GM10266 (cell line): Measurements from ENCODE around the gene VPS45.
"Not testable (repeated sequence)": the region's sequence is repeated elsewhere in the genome, so short reads cannot be mapped to it uniquely, and the experiment has no call there.

ENCODE experiments used
- DNase-seq: peaks from one replicate; pipeline ENCODE4 v3.0.0; 2012; ENCODE audit errors: extremely low spot score
- TF ChIP-seq, protein P1 (sequence below): IDR thresholded peaks from 2 replicates; pipeline ENCODE4 v1.5.1; 2012; ENCODE audit warnings: mild to moderate bottlenecking, low read depth; ENCODE audit not compliant: control insufficient read depth, insufficient read depth; ENCODE audit errors: missing control alignments

Gene VPS45

DNA sequence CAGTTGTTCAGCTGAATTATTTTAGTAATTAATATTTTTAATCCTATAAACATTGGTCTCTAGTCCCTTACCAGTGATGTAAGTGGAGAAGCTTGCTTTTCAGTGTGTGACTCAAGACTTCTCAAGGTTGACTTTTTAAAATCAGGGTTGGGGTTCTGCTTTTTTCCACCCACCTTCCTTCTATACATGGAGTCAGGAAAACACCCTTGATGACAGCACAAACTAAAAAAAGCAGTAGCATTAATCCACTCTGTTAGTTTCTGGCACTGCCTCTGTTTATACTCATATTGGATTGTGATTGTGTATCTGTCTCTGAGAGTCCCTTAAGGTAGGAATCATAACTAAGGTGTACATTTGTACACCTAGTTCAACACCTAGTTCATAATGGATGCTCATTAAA lies 73.9 kb downstream of the VPS45 start:
- DNase-seq, result peak; percentile 56

GRCh38 chr1:150142083-150142482 lies 74.5 kb downstream of the VPS45 start:
- TF ChIP-seq, protein P1, sequence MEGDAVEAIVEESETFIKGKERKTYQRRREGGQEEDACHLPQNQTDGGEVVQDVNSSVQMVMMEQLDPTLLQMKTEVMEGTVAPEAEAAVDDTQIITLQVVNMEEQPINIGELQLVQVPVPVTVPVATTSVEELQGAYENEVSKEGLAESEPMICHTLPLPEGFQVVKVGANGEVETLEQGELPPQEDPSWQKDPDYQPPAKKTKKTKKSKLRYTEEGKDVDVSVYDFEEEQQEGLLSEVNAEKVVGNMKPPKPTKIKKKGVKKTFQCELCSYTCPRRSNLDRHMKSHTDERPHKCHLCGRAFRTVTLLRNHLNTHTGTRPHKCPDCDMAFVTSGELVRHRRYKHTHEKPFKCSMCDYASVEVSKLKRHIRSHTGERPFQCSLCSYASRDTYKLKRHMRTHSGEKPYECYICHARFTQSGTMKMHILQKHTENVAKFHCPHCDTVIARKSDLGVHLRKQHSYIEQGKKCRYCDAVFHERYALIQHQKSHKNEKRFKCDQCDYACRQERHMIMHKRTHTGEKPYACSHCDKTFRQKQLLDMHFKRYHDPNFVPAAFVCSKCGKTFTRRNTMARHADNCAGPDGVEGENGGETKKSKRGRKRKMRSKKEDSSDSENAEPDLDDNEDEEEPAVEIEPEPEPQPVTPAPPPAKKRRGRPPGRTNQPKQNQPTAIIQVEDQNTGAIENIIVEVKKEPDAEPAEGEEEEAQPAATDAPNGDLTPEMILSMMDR, result no peak
- no peak for DNase-seq

More for the DNA sequence above, 73.9 kb downstream of the VPS45 start:
- TF ChIP-seq, protein P1, result no peak

DNA sequence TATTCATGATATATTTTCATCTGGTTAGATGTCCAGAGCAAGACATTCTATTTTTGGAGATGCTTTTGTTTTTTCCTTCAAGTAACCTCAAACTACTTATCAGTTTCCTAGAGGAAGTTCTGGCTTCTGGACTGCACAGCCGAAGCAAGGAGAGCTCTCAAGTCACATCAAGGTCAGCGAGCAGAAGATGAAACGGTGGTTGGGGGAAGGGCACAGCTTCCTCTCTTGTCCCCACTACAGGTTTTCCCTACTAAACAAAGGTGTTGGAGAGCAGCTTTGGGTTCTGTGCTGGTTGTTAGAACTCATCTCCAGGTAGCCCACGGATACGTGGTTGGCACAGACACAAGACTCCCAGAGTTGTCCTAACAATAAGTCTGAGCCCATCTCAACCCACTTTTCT lies 77.0 kb downstream of the VPS45 start:
- TF ChIP-seq, protein P1, result no peak
- DNase-seq, result no peak

DNA sequence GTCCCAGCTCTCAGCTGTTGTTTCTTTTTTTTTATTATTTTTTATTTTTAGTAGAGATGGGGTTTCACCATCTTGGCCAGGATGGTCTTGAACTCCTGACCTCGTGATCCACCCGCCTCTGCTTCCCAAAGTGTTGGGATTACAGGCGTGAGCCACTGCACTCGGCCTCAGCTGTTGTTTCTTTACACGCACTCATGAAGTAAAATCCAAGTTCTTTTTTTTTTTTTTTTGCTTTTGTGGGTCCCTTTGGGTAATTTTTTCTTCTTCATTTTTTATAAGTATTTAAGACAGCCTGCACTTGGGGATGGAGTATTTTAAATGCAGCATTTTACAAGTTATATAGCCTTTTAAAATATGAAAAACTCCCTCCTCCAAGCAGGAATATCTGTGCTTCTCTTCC lies 78.4 kb downstream of the VPS45 start:
- not testable (repeated sequence) for DNase-seq

GRCh38 chr1:150146849-150147542 lies 79.4 kb downstream of the VPS45 start:
- TF ChIP-seq, protein P1, result no peak
- no peak for DNase-seq

GRCh38 chr1:150148837-150149270 lies 81.3 kb downstream of the VPS45 start:
- peak; percentile 32 for DNase-seq
- TF ChIP-seq, protein P1, result no peak

GRCh38 chr1:150149271-150150132 lies 81.9 kb downstream of the VPS45 start, which contains the start of gene PLEKHO1:
Gene PLEKHO1, plus strand, starts transcription at chr1:150149916. Its CDS starts 342 bp downstream, at chr1:150150258.
- TF ChIP-seq, protein P1, result no peak
- peak; percentile 89 for DNase-seq
